Nucleus accumbens (tissue), 56 donors: ENCODE results near the gene MRTFA.
"Not testable (repeated sequence)": the region's sequence is repeated elsewhere in the genome, so short reads cannot be mapped to it uniquely, and the experiment has no call there.

ENCODE experiments used
- DNase-seq, 56 donors: peaks; one replicate each; lab custom pipeline; 2025; lab: John Stamatoyannopoulos, UW

Gene MRTFA

GRCh38 chr22:40508046-40508445 lies 128.5 kb downstream of the MRTFA start:
- DNase-seq: not testable (repeated sequence)

DNA sequence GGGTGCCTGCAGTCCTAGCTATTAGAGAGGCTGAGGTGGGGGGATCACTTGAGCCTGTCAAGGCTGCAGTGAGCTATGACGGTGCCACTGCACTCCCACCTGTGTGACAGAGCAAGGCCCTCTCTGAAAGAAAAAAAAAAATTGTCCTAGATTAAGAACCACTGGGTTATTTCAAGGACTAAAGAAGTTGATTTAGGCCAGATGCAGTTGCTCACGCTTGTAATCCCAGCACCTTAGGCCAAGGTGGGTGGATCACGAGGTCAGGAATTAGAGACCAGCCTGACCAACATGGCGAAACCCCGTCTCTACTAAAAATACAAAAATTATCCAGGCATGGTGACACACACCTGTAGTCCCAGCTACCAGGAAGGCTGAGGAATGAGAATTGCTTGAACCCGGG lies 129.0 kb downstream of the MRTFA start:
- DNase-seq: no peak

GRCh38 chr22:40506762-40507161 lies 129.8 kb downstream of the MRTFA start:
- DNase-seq: no peak

GRCh38 chr22:40504285-40505249 lies 132.0 kb downstream of the MRTFA start:
- DNase-seq: no peak

GRCh38 chr22:40502919-40503318 lies 133.6 kb downstream of the MRTFA start:
- DNase-seq: peak in 1 of 56 donors; percentile 11

GRCh38 chr22:40500465-40500786 lies 136.1 kb downstream of the MRTFA start:
- not testable (repeated sequence) for DNase-seq

GRCh38 chr22:40499209-40499623 lies 137.3 kb downstream of the MRTFA start:
- no peak for DNase-seq

- DNase-seq: no peak
These were observed 137.9 kb downstream of the MRTFA start for GRCh38 chr22:40498420-40499208.

DNA sequence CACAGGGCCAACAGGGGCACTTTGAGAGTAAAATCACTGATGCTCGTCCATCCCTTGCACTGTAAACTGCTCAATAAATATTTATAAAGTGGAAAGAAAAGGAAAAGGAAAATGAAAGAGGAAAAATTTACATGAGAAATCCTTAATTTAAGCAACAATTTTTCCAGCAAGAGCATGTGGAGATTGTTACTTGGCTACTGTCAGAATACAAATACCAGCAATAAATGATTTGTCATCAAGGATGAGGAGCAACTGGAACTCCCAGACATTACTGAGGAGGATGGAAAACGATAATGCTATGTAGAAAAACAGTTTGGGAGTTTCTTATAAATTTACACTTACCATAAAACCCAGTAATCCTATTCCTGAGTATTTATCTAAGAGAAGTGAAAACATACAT lies 143.1 kb downstream of the MRTFA start:
- no peak for DNase-seq

DNA sequence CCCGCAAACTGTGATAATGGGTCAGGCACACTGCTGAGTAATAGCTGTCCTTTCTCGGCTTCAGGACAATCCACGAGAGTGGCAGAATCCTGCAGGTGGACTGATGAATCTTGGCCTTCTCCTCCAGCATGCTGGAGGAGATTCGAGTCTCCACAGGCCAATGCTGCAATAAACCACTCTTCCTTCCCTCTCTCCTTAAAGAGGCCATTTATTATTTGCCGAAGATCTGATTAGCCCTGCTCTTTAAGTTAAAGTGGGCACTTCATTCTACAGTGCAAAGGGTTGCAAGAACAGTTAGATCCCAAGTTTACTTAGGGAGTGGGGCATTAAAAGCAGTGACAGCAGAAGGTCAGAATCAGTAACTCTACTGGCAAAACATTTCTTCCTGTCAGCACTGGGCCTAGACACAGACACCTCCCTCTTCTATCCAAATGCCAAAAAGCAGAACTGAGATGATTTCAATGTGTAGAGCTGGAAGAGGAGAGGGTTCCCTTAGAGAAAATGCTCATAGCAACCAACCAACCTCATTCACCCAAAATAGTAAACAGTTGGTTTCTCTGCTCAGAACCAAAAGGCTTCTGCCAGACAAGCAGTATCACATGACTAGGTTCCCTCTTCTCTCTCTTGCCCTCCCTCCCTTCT lies 144.4 kb downstream of the MRTFA start:
- DNase-seq: peak in 8 of 56 donors; percentile 3 to 49 (median 14)

DNA sequence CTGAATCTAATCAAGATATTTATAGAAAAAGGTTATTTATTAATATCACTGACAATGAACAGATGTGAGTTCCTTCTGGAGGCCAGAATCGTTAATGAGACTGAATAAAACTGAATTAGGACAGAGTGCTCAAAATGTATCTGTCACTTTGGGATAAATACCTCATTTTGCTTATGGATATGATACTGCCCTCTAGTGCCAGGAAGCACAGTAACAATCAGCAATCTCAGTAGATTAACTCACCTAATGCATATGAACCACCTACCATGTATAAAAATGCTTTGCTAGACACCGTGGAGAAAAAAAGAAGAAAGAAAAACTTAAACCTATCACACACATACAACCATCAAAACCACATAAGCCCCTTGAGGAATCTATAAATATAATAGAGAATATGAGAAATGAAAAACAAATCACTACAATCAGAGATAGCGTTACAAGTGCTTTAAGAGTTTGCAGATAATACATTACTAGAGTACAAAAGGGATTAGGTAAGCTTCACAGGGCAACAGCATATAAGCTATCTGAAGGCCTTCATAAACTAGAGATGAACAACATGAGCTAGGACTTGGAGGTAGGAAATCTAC lies 148.8 kb downstream of the MRTFA start:
- DNase-seq: no peak

DNA sequence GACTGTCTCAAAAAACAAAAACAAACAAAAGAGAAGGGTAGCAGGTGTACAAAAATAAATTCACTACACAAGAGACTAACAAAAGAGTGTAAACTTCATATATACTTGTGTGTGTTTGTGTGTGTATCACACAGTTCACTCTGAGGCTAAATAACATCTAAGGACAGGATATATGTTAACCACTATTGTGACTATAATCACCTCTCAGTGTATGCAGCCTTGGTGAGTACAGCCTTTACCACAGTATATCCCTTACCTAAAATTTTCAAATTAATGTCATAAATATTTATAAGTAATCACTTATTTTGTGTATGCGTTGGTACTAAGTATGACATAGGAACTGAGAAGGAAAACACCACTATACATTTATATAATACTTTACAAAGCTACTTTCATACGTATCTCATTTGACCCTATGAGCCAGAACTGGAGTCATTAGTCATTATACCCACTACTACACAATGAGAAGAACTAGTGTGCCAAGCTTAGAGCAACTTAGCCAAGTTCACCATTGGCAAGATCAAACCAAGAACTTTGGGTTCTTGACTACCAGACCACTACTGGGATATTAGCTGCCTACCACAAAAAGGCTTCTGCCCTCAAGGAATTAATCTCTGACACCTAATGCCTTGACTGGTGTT lies 149.4 kb downstream of the MRTFA start:
- DNase-seq: no peak

DNA sequence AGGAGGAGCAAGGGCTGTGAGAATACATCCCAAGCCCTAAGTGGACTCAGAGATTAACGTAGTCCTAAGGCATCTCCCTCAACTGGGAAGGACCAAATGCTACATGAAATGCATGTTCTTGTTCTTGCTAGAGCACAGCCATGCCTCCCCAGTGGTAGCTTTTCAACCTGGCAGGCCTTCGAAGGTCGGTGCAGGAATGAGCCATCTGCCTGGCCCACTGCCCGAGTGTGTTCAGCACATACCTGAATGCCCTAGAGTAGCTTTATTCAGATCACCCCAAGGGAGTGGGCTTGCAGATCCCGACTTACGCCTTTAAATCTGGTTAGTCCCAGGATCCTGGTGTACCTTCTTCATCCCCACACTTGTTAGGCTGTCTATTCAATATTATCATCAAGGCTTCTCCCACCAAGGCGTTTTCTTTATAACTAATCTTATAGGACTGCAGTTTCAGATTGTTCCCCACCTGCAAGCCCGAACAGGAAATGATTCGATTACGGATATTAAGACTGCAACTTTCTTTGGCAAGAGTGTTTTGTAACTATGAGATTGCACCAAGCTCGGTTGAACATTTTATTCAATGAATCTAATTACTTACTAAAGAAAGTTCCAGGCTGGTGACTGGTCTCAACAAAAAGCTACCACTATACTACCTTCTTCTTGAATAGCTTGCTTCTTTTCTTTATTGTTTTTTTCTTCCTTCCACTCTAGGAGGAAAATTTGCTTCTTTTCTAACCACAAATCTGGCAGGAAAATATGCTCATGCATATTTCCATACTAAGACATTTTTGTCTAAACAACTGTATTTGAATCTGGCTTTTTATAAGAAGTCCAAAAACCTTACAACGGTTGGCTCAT lies 150.5 kb downstream of the MRTFA start:
- DNase-seq: no peak

DNA sequence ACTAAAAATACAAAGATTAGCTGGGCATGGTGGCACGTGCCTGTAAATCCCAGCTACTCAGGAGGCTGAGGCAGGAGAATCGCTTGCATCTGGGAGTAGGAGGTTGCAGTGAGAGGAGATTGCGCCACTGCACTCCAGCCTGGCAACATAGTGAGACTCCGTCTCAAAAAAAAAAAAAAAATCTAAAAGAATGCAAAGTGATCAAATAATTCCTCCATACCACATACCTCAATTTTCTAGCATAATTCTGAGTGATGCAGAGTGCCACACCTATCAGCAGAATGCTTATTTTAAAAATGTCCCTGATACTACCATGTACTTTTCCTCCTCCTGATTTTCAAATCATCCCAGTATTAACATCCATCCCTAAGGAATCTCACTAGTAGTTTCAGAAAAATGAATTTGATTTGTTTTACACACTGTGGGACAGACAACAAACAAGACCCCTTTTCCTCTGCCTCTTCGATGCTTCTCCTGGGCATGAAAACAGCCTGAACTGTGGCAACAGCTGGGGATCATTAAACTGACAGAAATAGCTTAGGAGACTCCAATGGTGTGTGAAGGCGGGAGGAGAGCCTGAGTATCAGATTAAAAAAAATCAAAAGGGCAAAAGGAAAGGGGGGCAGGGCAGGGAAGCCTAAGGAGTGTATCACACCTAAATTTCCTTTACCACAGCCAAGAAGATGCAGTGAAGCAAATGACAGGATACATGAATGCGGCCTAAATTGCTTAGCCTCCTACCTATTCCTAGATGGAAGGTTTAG lies 151.4 kb downstream of the MRTFA start:
- DNase-seq: no peak

GRCh38 chr22:40482886-40483285 lies 153.6 kb downstream of the MRTFA start:
- no peak for DNase-seq

- no peak for DNase-seq
These were observed 154.1 kb downstream of the MRTFA start for GRCh38 chr22:40482391-40482790.

- DNase-seq: no peak
These were observed 155.5 kb downstream of the MRTFA start for GRCh38 chr22:40480996-40481395.

GRCh38 chr22:40479887-40480538 lies 156.5 kb downstream of the MRTFA start:
- no peak for DNase-seq
